Activated CD4-positive, alpha-beta memory T cell treated with anti-CD3 and anti-CD28 coated beads for 36 hours (primary cell): ENCODE data around the gene PKD1L1. TPM values are rescaled to one million over a fixed set of nuclear protein-coding genes. Genes with fewer than 3 reads are reported as not detected.
A peak's percentile ranks its signal among the peaks of the same experiment; 100 is the strongest.
"Not testable (repeated sequence)": the region's sequence is repeated elsewhere in the genome, so short reads cannot be mapped to it uniquely, and the experiment has no call there.

Experiments
- CTCF ChIA-PET: fragments of 350-600 bp; sonication (Branson Sonifier 250); formaldehyde crosslinking; loops from one replicate; lab custom pipeline; 2021; ENCODE audit warnings: antibody characterized with exemption, inconsistent platforms; lab: Charles Lee
- POLR2A ChIA-PET: fragments of 350-600 bp; sonication (Branson Sonifier 250); formaldehyde crosslinking; loops from one replicate; lab custom pipeline; 2021; ENCODE audit warnings: antibody characterized with exemption; lab: Charles Lee
- DNase-seq: peaks from one replicate; pipeline ENCODE4 v3.0.0-alpha.2; 2020
- H3K27ac Mint-ChIP-seq: one replicate; pipeline ENCODE4 v1.8.0; 2021; ENCODE audit warnings: mixed read lengths
- H3K27me3 Mint-ChIP-seq: one replicate; pipeline ENCODE4 v1.8.0; 2021; ENCODE audit warnings: mixed read lengths
- H3K36me3 Mint-ChIP-seq: one replicate; pipeline ENCODE4 v1.8.0; 2021; ENCODE audit warnings: mixed read lengths
- H3K4me1 Mint-ChIP-seq: one replicate; pipeline ENCODE4 v1.8.0; 2021; ENCODE audit warnings: low read depth, mixed read lengths
- H3K4me3 Mint-ChIP-seq: one replicate; pipeline ENCODE4 v1.8.0; 2021; ENCODE audit warnings: mild to moderate bottlenecking, mixed read lengths
- H3K9me3 Mint-ChIP-seq: one replicate; pipeline ENCODE4 v1.8.0; 2021; ENCODE audit warnings: mixed read lengths
- intact Hi-C: fragments of 100-400 bp; cut with micrococcal nuclease; formaldehyde crosslinking; loops from one replicate; pipeline ENCODE4 v1.15.1; 2023
- total RNA-seq, 2 experiments: library from RNA; stranded (reverse); gene quantifications; one replicate each; pipeline ENCODE4 v1.2.3, GENCODE V29; 2021

Gene PKD1L1, protein sequence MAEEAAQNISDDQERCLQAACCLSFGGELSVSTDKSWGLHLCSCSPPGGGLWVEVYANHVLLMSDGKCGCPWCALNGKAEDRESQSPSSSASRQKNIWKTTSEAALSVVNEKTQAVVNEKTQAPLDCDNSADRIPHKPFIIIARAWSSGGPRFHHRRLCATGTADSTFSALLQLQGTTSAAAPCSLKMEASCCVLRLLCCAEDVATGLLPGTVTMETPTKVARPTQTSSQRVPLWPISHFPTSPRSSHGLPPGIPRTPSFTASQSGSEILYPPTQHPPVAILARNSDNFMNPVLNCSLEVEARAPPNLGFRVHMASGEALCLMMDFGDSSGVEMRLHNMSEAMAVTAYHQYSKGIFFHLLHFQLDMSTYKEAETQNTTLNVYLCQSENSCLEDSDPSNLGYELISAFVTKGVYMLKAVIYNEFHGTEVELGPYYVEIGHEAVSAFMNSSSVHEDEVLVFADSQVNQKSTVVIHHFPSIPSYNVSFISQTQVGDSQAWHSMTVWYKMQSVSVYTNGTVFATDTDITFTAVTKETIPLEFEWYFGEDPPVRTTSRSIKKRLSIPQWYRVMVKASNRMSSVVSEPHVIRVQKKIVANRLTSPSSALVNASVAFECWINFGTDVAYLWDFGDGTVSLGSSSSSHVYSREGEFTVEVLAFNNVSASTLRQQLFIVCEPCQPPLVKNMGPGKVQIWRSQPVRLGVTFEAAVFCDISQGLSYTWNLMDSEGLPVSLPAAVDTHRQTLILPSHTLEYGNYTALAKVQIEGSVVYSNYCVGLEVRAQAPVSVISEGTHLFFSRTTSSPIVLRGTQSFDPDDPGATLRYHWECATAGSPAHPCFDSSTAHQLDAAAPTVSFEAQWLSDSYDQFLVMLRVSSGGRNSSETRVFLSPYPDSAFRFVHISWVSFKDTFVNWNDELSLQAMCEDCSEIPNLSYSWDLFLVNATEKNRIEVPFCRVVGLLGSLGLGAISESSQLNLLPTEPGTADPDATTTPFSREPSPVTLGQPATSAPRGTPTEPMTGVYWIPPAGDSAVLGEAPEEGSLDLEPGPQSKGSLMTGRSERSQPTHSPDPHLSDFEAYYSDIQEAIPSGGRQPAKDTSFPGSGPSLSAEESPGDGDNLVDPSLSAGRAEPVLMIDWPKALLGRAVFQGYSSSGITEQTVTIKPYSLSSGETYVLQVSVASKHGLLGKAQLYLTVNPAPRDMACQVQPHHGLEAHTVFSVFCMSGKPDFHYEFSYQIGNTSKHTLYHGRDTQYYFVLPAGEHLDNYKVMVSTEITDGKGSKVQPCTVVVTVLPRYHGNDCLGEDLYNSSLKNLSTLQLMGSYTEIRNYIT (N-terminal part only)
- under 1 TPM; 0.17 to 0.19 TPM for total RNA-seq

- no peaks in the 10 kb centered on the region for H3K27me3 Mint-ChIP-seq
- no peak for DNase-seq
- no peak within 1 kb of the TSS for H3K27ac Mint-ChIP-seq
- H3K9me3 Mint-ChIP-seq: no peaks in the 10 kb centered on the region
- H3K36me3 Mint-ChIP-seq: no peaks in the 10 kb centered on the region
- intact Hi-C loops: no loop called here
- no peaks in the 10 kb centered on the region for H3K4me1 Mint-ChIP-seq
- POLR2A ChIA-PET: interaction anchor here (0.6 kb wide), 1 partner anchor 83 kb away, joined by 3 read pairs; no protein-coding TSS in a partner anchor
- CTCF ChIA-PET: interaction anchor here (1.0 to 6.2 kb wide), 4 partner anchors 16 to 207 kb away, joined by 3 to 86 read pairs (median 4); no protein-coding TSS in a partner anchor
- H3K4me3 Mint-ChIP-seq: no peak within 1 kb of the TSS
Observed at GRCh38 chr7:47948141-47948790, at the start of gene PKD1L1. Gene PKD1L1 (minus strand): TSS chr7:47948466. CDS start chr7:47948440, 26 bp downstream.

- no peaks in the 10 kb centered on the region for H3K36me3 Mint-ChIP-seq
- H3K27me3 Mint-ChIP-seq: no peaks in the 10 kb centered on the region
- ChIA-PET CTCF (interaction anchor here (0.6 to 2.6 kb wide), 15 partner anchors 10 to 121 kb away, joined by 3 to 62 read pairs (median 6); partner anchors contain the start of genes HUS1 and UPP1), POLR2A (interaction anchor here (1.2 to 1.8 kb wide), 2 partner anchors 96 to 118 kb away, joined by 5 to 8 read pairs; partner anchors contain the start of gene UPP1)
- intact Hi-C loops: loop anchor here (5.0 kb wide), 1 partner anchor 305 kb away; no protein-coding TSS in a partner anchor
- peaks cover 2% of the 10 kb centered on the region for H3K9me3 Mint-ChIP-seq
- H3K4me3 Mint-ChIP-seq: peak overlapping the region; percentile 87
- H3K27ac Mint-ChIP-seq: peak overlapping the region; percentile 86
- DNase-seq: no peak
- peaks cover 15% of the 10 kb centered on the region for H3K4me1 Mint-ChIP-seq
Observed at GRCh38 chr7:47992446-47992845, 44.2 kb upstream of the PKD1L1 start.

DNA sequence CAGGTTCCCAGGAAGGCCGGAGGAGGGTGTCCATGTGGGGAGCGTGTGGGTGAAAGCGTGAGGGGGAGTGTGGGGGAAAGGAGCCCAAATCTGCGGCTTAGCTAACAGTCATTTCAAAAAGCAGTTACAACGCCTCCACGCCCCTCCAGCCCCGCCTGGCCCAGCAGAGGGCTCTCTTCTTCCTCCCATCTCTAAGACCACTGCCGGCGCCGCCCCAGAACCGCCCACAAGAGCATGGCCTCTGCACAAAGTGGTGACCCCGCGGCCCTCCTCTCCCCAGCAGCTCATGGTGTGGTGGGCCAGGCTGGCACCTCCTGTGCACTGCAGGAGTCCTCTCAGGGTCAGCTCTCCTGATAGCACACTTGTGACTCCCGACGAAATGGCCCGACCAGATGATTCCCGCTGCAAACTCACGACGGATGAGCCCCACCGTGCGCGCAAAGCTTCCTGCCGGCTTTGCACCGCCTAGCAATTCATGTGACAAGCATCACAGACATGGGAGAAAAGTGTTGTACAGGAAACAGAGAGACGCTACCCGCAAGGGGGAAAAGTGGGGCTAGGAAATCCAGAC is 43.6 kb upstream of the PKD1L1 start:
- POLR2A ChIA-PET: interaction anchor here (1.2 to 1.8 kb wide), 3 partner anchors 93 to 118 kb away, joined by 5 to 8 read pairs (median 6); partner anchors contain the start of gene UPP1
- intact Hi-C loops: loop anchor here (1.0 to 5.0 kb wide), 6 partner anchors 13 to 305 kb away; partner anchors contain the start of genes C7orf57 and HUS1
- CTCF ChIA-PET: interaction anchor here (0.5 to 2.6 kb wide), 21 partner anchors 9 to 123 kb away, joined by 3 to 62 read pairs (median 4); partner anchors contain the start of genes HUS1 and UPP1
- Mint-ChIP-seq H3K27me3 (no peaks in the 10 kb centered on the region), H3K9me3 (peaks cover 2% of the 10 kb centered on the region), H3K4me1 (peaks cover 15% of the 10 kb centered on the region), H3K4me3 (peak overlapping the region; percentile 87), H3K36me3 (no peaks in the 10 kb centered on the region), H3K27ac (peak overlapping the region; percentile 86)
- peak; percentile 93 for DNase-seq

DNA sequence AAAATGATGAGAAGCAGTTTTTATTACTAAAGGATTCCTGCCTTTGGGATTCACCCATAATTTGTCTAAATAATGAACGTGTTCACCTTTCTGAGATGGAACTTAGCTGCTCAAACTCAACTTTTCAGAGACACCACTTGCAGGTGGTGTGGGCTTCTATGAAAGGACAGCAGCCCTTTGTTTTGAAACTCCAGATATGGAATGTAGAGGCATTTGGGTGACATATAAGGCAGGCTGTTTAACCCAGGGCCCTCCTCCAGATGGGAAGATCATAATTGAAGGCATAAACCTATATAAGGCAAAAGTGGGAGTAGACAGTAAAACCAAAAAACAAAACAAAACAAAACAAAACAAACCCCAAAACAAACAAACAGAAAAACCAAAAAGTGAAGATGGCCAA is 43.0 kb upstream of the PKD1L1 start:
- no peaks in the 10 kb centered on the region for H3K27me3 Mint-ChIP-seq
- ChIA-PET CTCF (interaction anchor here (0.5 to 2.6 kb wide), 19 partner anchors 9 to 123 kb away, joined by 3 to 62 read pairs (median 4); partner anchors contain the start of genes HUS1 and UPP1), POLR2A (interaction anchor here (1.2 to 1.8 kb wide), 3 partner anchors 94 to 119 kb away, joined by 5 to 8 read pairs (median 6); partner anchors contain the start of gene UPP1)
- peaks cover 2% of the 10 kb centered on the region for H3K9me3 Mint-ChIP-seq
- DNase-seq: no peak
- H3K4me1 Mint-ChIP-seq: peaks cover 15% of the 10 kb centered on the region
- peak overlapping the region; percentile 87 for H3K4me3 Mint-ChIP-seq
- intact Hi-C loops: loop anchor here (1.0 to 5.0 kb wide), 6 partner anchors 12 to 306 kb away; partner anchors contain the start of genes C7orf57 and HUS1
- H3K27ac Mint-ChIP-seq: peak overlapping the region; percentile 86
- H3K36me3 Mint-ChIP-seq: no peaks in the 10 kb centered on the region

GRCh38 chr7:47990592-47990991 is 42.3 kb upstream of the PKD1L1 start:
- intact Hi-C loops: loop anchor here (5.0 kb wide), 1 partner anchor 307 kb away; no protein-coding TSS in a partner anchor
- Mint-ChIP-seq H3K27ac (no peak overlapping the region), H3K4me3 (no peak overlapping the region), H3K36me3 (no peaks in the 10 kb centered on the region), H3K9me3 (peaks cover 2% of the 10 kb centered on the region), H3K27me3 (no peaks in the 10 kb centered on the region), H3K4me1 (peaks cover 15% of the 10 kb centered on the region)
- POLR2A ChIA-PET: interaction anchor here (1.8 kb wide), 2 partner anchors 94 to 120 kb away, joined by 6 to 8 read pairs; no protein-coding TSS in a partner anchor
- DNase-seq: no peak
- CTCF ChIA-PET: interaction anchor here (1.6 to 2.6 kb wide), 4 partner anchors 11 to 119 kb away, joined by 6 to 62 read pairs (median 18); partner anchors contain the start of genes HUS1 and UPP1

GRCh38 chr7:47989607-47990400 is 41.5 kb upstream of the PKD1L1 start:
- ChIA-PET POLR2A (interaction anchor here (1.8 kb wide), 1 partner anchor 95 kb away, joined by 6 read pairs; no protein-coding TSS in a partner anchor), CTCF (interaction anchor here (0.7 to 2.6 kb wide), 9 partner anchors 21 to 138 kb away, joined by 3 to 62 read pairs (median 4); no protein-coding TSS in a partner anchor)
- H3K9me3 Mint-ChIP-seq, H3K4me3 Mint-ChIP-seq, H3K27ac Mint-ChIP-seq, H3K36me3 Mint-ChIP-seq, DNase-seq, H3K27me3 Mint-ChIP-seq: not testable (repeated sequence)
- H3K4me1 Mint-ChIP-seq: peaks cover 15% of the 10 kb centered on the region
- intact Hi-C loops: loop anchor here (5.0 kb wide), 1 partner anchor 307 kb away; no protein-coding TSS in a partner anchor

DNA sequence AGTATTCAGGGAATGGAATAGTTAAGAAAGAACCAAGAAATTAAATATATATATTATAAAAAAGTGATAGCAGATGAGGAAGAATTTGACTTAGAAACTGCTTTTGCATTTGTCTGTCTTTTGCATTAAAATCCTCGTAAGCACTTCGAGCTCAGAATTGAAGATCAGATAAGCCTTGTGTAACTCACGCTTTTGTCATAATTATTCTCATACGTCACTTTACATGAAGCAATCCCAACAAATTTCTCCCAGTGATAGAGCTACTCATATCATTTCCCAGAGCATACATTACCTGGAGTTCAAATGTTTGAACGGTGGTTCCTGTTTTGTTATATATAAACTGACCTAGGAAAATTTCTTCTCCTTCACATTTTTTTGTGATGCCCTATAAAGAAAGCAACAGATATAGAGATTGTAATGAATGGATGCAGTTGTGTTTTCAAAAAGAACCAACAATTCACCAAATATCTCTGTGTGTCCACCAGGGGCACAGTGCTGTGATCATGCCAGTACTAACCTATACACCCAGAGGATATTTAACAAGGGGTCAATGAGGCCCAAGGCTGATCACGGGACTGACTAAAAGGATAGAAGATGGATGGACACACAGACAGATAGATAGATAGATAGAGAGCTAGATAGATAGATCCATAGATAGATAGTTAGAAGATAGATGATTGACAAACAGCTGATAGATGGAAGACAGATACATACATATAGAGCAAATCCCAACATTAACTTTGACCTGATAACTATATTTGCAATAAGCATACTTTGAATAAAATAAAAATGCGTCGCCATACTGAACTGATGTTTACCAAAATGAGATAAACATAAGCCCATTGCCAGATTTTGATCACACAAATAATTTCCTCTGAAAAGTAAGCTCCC is 40.5 kb upstream of the PKD1L1 start:
- H3K4me3 Mint-ChIP-seq: no peak overlapping the region
- POLR2A ChIA-PET: no interaction called here
- H3K36me3 Mint-ChIP-seq: no peaks in the 10 kb centered on the region

DNA sequence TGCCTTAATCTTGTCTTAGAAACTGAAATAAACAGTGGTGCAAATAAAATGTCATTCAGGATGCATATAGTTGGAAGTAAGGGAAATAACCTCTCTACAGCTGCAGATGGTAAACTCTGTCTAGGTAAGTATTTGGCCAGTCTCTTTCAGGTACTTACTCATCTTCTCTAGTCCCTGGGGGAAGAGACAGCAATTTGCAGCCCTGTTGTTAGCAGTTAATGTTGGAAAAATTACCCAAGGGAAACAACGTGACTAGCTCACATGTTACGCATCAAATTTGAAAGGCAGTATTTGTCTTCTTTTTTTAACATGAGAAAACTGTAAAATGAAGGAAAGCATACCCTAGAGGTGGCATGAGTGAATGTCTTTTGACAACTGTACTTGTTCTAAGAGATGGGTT is 34.3 kb upstream of the PKD1L1 start:
- peaks cover 11% of the 10 kb centered on the region for H3K36me3 Mint-ChIP-seq
- no peaks in the 10 kb centered on the region for H3K9me3 Mint-ChIP-seq
- CTCF ChIA-PET: interaction anchor here (0.6 to 2.3 kb wide), 5 partner anchors 9 to 128 kb away, joined by 3 to 9 read pairs (median 7); no protein-coding TSS in a partner anchor
- POLR2A ChIA-PET: no interaction called here
- no peak overlapping the region for H3K27ac Mint-ChIP-seq
- H3K27me3 Mint-ChIP-seq: no peaks in the 10 kb centered on the region
- H3K4me1 Mint-ChIP-seq: peaks cover 18% of the 10 kb centered on the region
- DNase-seq: no peak
- intact Hi-C loops: no loop called here
- H3K4me3 Mint-ChIP-seq: no peak overlapping the region

More for the DNA sequence above, 40.5 kb upstream of the PKD1L1 start:
- H3K9me3 Mint-ChIP-seq: peaks cover 2% of the 10 kb centered on the region
- intact Hi-C loops: no loop called here
- H3K27me3 Mint-ChIP-seq: no peaks in the 10 kb centered on the region
- no peak for DNase-seq
- no peak overlapping the region for H3K27ac Mint-ChIP-seq
- peaks cover 15% of the 10 kb centered on the region for H3K4me1 Mint-ChIP-seq
- CTCF ChIA-PET: interaction anchor here (0.7 to 2.5 kb wide), 11 partner anchors 11 to 166 kb away, joined by 3 to 41 read pairs (median 4); no protein-coding TSS in a partner anchor
